OCI-LY1 (cell line): ENCODE data around the gene PTPRD.

ENCODE experiments used
- EZH2 ChIP-seq: fragments of 200-600 bp; sonication (generic), shearing (Covaris generic); IDR thresholded peaks from 2 replicates; pipeline ENCODE4 v1.8.0; 2017; ENCODE audit warnings: borderline replicate concordance, mixed run types, mild to moderate bottlenecking, antibody characterized with exemption, low read length, moderate library complexity, mixed read lengths
- TF ChIP-seq, protein P1 (sequence below): fragments of 200-600 bp; sonication (generic), shearing (Covaris generic); IDR thresholded peaks from 2 replicates; pipeline ENCODE4 v1.5.1; 2017; ENCODE audit warnings: mild to moderate bottlenecking, antibody characterized with exemption, low read length, moderate library complexity, mixed read lengths

DNA sequence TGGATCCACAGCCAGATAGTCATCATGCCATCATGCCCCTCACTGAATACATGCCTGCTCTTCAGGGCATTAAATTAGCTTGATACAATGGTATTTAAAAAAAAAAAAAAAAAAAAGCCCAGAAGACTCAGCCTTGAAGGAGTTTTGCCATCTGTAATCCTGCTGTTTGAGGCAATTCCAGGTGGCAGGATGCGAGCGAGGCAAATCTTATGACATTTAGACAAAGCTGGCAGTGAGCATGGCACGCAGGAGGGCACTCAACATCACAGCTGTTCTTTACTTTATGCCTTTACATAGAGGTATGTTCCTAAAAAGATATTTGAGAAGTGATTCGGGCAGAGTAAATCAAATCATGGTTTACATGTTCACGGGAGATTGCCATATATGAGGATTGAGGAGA is 2121.2 kb downstream of the PTPRD start:
- TF ChIP-seq EZH2 = no peak
- TF ChIP-seq, protein P1, sequence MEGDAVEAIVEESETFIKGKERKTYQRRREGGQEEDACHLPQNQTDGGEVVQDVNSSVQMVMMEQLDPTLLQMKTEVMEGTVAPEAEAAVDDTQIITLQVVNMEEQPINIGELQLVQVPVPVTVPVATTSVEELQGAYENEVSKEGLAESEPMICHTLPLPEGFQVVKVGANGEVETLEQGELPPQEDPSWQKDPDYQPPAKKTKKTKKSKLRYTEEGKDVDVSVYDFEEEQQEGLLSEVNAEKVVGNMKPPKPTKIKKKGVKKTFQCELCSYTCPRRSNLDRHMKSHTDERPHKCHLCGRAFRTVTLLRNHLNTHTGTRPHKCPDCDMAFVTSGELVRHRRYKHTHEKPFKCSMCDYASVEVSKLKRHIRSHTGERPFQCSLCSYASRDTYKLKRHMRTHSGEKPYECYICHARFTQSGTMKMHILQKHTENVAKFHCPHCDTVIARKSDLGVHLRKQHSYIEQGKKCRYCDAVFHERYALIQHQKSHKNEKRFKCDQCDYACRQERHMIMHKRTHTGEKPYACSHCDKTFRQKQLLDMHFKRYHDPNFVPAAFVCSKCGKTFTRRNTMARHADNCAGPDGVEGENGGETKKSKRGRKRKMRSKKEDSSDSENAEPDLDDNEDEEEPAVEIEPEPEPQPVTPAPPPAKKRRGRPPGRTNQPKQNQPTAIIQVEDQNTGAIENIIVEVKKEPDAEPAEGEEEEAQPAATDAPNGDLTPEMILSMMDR = no peak
